Central memory CD4-positive, alpha-beta T cell (primary cell): Measurements from ENCODE around the gene GOPC.

Experiments used
- DNase-seq: peaks from one replicate; pipeline ENCODE4 v3.0.0; 2022

GOPC gene

GRCh38 chr6:117513778-117514365 is 88.4 kb downstream of the GOPC start:
- no peak for DNase-seq

GRCh38 chr6:117512987-117513573 is 89.2 kb downstream of the GOPC start:
- DNase-seq: no peak

GRCh38 chr6:117512056-117512828 is 90.1 kb downstream of the GOPC start:
- DNase-seq: no peak
